ENCODE results near the gene SLC44A1.

Gene SLC44A1

GRCh38 chr9:105275938-105276337 is 31.5 kb downstream of the SLC44A1 start:
- no peak for DNase-seq

- no peak for DNase-seq
Observed at GRCh38 chr9:105278751-105279150, 34.3 kb downstream of the SLC44A1 start.

GRCh38 chr9:105280691-105281090 is 36.2 kb downstream of the SLC44A1 start:
- no peak for DNase-seq

- no peak for DNase-seq
Observed at GRCh38 chr9:105281272-105281671, 36.8 kb downstream of the SLC44A1 start.

- no peak for DNase-seq
Observed at GRCh38 chr9:105281926-105282325, 37.5 kb downstream of the SLC44A1 start.

- no peak for DNase-seq
Observed at GRCh38 chr9:105282870-105283621, 38.6 kb downstream of the SLC44A1 start.

- no peak for DNase-seq
Observed at GRCh38 chr9:105283795-105284194, 39.3 kb downstream of the SLC44A1 start.

GRCh38 chr9:105284463-105284862 is 40.0 kb downstream of the SLC44A1 start:
- no peak for DNase-seq

- no peak for DNase-seq
Observed at GRCh38 chr9:105286098-105286497, 41.6 kb downstream of the SLC44A1 start.

GRCh38 chr9:105289305-105289704 is 44.9 kb downstream of the SLC44A1 start:
- no peak for DNase-seq

- DNase-seq: no peak
Observed at GRCh38 chr9:105290418-105290817, 46.0 kb downstream of the SLC44A1 start.

GRCh38 chr9:105290954-105291353 is 46.5 kb downstream of the SLC44A1 start:
- no peak for DNase-seq

GRCh38 chr9:105291422-105291859 is 47.0 kb downstream of the SLC44A1 start:
- DNase-seq: no peak

GRCh38 chr9:105291938-105292337 is 47.5 kb downstream of the SLC44A1 start:
- no peak for DNase-seq

- no peak for DNase-seq
Observed at GRCh38 chr9:105293408-105293807, 49.0 kb downstream of the SLC44A1 start.

GRCh38 chr9:105295201-105295550 is 50.7 kb downstream of the SLC44A1 start:
- no peak for DNase-seq

GRCh38 chr9:105295986-105296385 is 51.5 kb downstream of the SLC44A1 start:
- no peak for DNase-seq

- no peak for DNase-seq
Observed at GRCh38 chr9:105296445-105296844, 52.0 kb downstream of the SLC44A1 start.

GRCh38 chr9:105296877-105297287 is 52.4 kb downstream of the SLC44A1 start:
- no peak for DNase-seq

GRCh38 chr9:105297442-105298075 is 53.1 kb downstream of the SLC44A1 start:
- DNase-seq: no peak

GRCh38 chr9:105299190-105299854 is 54.9 kb downstream of the SLC44A1 start:
- peak; percentile 69 for DNase-seq

- DNase-seq: no peak
Observed at GRCh38 chr9:105302728-105303127, 58.3 kb downstream of the SLC44A1 start.

- DNase-seq: no peak
Observed at GRCh38 chr9:105305856-105306255, 61.4 kb downstream of the SLC44A1 start.

Measured in activated CD4-positive, alpha-beta T cell treated with anti-CD3 and anti-CD28 coated beads, Interleukin-2, Interleukin-6, amounts not matched to agents 100 ng/mL and 50 ng/mL, durations not matched to agents 16 hours and 8 hours (primary cell).